PFSK-1 (cell line): Measurements from ENCODE around the gene NDUFAF2.

Experiments
- FOXP2 ChIP-seq: optimal IDR thresholded peaks from 2 replicates; pipeline ENCODE3; 2011; ENCODE audit warnings: borderline replicate concordance, control low read depth, inconsistent platforms; ENCODE audit not compliant: insufficient read depth; ENCODE audit errors: extremely low read length, extremely low read depth
- POLR2AphosphoS5 ChIP-seq: IDR thresholded peaks from 2 replicates; pipeline ENCODE4 v1.6.1; 2012; ENCODE audit warnings: low read depth, mild to moderate bottlenecking, control low read depth, low read length, moderate library complexity
- SIN3A ChIP-seq: IDR thresholded peaks from 2 replicates; pipeline ENCODE4 v1.6.1; 2012; ENCODE audit warnings: mild to moderate bottlenecking, low read length, moderate library complexity, borderline replicate concordance; ENCODE audit not compliant: insufficient read depth
- TAF1 ChIP-seq: IDR thresholded peaks from 2 replicates; pipeline ENCODE4 v1.6.1; 2012; ENCODE audit warnings: low read length, control low read depth, borderline replicate concordance; ENCODE audit not compliant: insufficient read depth
- TF ChIP-seq, protein P1 (sequence below), 2 experiments: IDR thresholded peaks; 2 replicates each; pipeline versions ENCODE4 v1.6.1 to v1.8.0; 2011 to 2012; ENCODE audit warnings: low read depth in 2 of 2, low read length in 2 of 2, control low read depth in 1 of 2, inconsistent platforms in 1 of 2, mild to moderate bottlenecking in 1 of 2, moderate library complexity in 1 of 2; ENCODE audit not compliant: insufficient read depth in 1 of 2

Gene NDUFAF2

DNA sequence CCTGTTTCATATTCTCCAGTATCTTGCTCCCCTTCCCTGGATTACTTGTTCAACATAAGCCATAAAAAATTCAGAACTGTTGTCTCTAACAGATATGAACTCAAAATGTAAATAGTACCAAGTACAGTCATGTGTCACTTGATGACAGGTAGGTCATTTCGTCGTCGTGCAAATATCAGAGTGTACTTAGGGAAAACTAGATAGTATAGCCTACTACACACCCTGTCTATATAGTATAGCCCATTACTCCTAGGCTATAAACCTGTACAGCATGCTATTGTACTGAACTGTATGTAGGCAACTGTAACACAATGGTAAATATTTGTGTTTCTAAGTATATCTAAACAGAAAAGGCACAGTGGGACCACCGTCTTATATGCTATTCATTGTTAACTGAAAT lies 178.1 kb downstream of the NDUFAF2 start:
- no peak for TF ChIP-seq TAF1
- TF ChIP-seq SIN3A = no peak
- TF ChIP-seq FOXP2 = no peak
- TF ChIP-seq, protein P1, sequence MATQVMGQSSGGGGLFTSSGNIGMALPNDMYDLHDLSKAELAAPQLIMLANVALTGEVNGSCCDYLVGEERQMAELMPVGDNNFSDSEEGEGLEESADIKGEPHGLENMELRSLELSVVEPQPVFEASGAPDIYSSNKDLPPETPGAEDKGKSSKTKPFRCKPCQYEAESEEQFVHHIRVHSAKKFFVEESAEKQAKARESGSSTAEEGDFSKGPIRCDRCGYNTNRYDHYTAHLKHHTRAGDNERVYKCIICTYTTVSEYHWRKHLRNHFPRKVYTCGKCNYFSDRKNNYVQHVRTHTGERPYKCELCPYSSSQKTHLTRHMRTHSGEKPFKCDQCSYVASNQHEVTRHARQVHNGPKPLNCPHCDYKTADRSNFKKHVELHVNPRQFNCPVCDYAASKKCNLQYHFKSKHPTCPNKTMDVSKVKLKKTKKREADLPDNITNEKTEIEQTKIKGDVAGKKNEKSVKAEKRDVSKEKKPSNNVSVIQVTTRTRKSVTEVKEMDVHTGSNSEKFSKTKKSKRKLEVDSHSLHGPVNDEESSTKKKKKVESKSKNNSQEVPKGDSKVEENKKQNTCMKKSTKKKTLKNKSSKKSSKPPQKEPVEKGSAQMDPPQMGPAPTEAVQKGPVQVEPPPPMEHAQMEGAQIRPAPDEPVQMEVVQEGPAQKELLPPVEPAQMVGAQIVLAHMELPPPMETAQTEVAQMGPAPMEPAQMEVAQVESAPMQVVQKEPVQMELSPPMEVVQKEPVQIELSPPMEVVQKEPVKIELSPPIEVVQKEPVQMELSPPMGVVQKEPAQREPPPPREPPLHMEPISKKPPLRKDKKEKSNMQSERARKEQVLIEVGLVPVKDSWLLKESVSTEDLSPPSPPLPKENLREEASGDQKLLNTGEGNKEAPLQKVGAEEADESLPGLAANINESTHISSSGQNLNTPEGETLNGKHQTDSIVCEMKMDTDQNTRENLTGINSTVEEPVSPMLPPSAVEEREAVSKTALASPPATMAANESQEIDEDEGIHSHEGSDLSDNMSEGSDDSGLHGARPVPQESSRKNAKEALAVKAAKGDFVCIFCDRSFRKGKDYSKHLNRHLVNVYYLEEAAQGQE (IDR thresholded peaks at IDR 0.05; ENCODE audit: insufficient read depth in 1 of 2, low read depth in 2 of 2, low read length in 2 of 2) = no peak
- TF ChIP-seq POLR2AphosphoS5 = no peak

DNA sequence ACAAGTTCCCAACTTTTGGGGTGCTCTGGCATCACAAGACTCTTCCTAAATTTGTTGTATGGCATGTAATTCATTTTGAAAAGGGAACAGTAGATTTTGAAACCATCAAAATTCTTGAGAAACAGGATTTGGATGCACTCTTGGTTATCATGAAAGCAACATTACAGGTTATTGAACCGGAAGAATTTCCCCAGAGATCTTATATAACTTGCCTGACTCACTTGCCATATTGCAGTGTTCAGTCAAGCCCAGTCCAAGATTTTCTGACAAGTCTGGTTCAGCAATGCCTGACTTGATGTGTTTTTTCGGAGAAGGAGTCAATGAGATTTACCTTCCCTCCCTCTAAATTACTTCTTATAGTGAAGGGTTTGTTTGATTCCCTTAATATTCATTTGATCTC lies 185.3 kb downstream of the NDUFAF2 start:
- TF ChIP-seq FOXP2 = no peak
- TF ChIP-seq POLR2AphosphoS5 = no peak
- TF ChIP-seq TAF1 = no peak

DNA sequence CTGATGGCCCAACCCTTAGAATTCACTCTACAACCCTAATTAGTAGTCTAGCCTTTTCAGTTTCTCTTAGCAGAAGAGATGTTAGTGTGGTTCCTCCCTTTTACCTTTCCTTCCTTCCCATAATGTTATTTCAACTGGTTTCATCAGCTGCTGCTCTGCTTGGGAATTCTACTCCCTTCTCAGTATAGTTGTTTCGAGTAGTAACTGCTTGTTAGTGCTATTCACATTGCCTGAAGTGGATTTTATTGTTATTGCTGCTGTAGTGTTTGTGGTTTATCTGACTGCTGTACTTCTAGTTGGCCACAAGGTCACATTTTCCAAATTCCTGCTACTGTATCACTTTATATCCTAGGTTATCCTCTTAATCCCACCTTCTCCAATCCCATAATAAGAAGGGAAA lies 187.6 kb downstream of the NDUFAF2 start:
- TF ChIP-seq FOXP2 (no peak), SIN3A (no peak), POLR2AphosphoS5 (no peak), TAF1 (no peak)
- TF ChIP-seq, protein P1 (IDR thresholded peaks at IDR 0.05; ENCODE audit: insufficient read depth in 1 of 2, low read depth in 2 of 2, low read length in 2 of 2) = no peak

DNA sequence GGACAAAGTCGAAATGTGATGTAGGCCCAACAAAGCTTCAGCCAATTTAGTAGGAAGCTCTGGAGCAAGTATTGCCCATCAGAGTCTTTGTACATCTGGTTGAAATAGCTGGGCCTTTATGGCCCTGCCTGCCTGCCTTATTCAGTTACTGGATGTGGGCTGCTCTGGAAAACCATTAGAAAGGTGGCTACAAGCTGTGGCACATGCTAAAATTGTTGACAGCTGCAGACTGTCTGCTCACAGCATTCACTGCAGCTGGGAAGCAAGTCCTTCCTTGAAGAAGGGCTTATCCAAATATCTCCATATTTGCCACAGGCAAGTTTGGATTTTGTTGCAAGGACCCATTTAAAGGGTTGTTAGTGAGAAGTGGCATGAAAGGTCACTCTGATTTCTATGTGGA lies 192.8 kb downstream of the NDUFAF2 start:
- TF ChIP-seq TAF1 (no peak), FOXP2 (no peak), SIN3A (no peak), POLR2AphosphoS5 (no peak)
- TF ChIP-seq, protein P1 (IDR thresholded peaks at IDR 0.05; ENCODE audit: insufficient read depth in 1 of 2, low read depth in 2 of 2, low read length in 2 of 2) = no peak

DNA sequence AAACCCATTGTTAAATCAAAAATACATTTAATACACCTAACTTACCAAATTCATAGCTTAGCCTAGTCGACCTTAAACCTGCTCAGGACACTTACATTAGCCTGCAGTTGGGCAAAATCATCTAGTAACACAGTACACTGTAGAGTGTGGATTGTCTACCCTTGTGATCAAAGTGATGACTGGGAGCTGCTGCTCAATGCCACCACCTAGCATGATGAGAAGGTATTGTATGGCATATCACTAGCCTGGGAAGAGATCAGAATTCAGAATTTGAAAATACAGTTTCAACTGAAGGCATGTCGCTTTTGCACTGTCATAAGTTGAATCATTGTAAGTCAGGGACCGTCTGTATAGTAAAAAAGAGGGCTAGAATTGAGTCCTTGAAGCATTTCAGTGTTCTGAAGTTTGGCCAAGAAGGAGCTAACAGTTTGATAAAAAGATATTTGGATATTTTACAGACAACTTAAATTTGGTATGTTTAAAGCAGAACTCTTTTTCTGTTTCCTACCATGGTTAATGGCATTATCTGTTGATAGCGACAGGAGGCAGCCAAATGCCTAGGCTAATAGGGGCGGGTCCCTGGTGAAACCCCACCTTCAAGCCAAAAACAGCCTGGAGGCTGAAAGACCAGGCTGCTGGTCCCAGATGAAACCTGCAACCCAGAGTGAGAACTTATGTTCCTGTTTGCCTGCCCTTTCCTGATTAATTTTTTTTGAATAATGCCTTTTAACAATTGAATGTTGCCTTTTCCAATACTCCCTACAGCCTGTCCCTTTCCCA lies 194.3 kb downstream of the NDUFAF2 start:
- TF ChIP-seq, protein P1 (IDR thresholded peaks at IDR 0.05; ENCODE audit: insufficient read depth in 1 of 2, low read depth in 2 of 2, low read length in 2 of 2) = no peak
- TF ChIP-seq TAF1 = no peak
- TF ChIP-seq SIN3A = no peak
